Stomach (tissue), 9 donors: ENCODE results near the gene SYNC. TPM values are rescaled to one million over a fixed set of nuclear protein-coding genes. Genes with fewer than 3 reads are reported as not detected.

Experiments
- DNase-seq, 2 donors: peaks; one replicate each; pipeline versions ENCODE4 v3.0.0 to v3.0.0-alpha.2; 2013 to 2019
- H3K27ac ChIP-seq, 5 donors: fragments of 200-600 bp in 4 of 5; sonication (generic) in 4 of 5; one replicate each; pipeline ENCODE4 v1.5.1; 2013 to 2019; ENCODE audit warnings: mild to moderate bottlenecking in 1 of 5, moderate library complexity in 1 of 5
- H3K27me3 ChIP-seq, 3 donors: fragments of 200-600 bp; sonication (generic); one replicate each; pipeline ENCODE4 v1.5.1; 2017 to 2019; ENCODE audit warnings: mixed run types in 1 of 3
- H3K36me3 ChIP-seq, 4 donors: fragments of 200-600 bp; sonication (generic); 1 replicate in 3 of 4; 2 replicates in 1 of 4; pipeline ENCODE4 v1.5.1; 2016 to 2019
- H3K4me1 ChIP-seq, 4 donors: fragments of 200-600 bp; sonication (generic); one replicate each; pipeline ENCODE4 v1.5.1; 2016 to 2019
- H3K4me3 ChIP-seq, 4 donors: fragments of 200-600 bp; sonication (generic) in 3 of 4; one replicate each; pipeline ENCODE4 v1.5.1; 2016 to 2019; ENCODE audit warnings: mild to moderate bottlenecking in 1 of 4
- H3K9me3 ChIP-seq, 4 donors: fragments of 200-600 bp; sonication (generic); one replicate each; pipeline ENCODE4 v1.5.1; 2016 to 2019
- CTCF ChIP-seq, 7 experiments: fragments of 450-650 bp in 4 of 7; fragments of 200-600 bp in 3 of 7; sonication (generic) in 3 of 7; IDR thresholded peaks; one replicate each; pipeline ENCODE4 v1.5.1; 2016 to 2019; ENCODE audit warnings: antibody characterized with exemption in 7 of 7, control low read depth in 2 of 7, mild to moderate bottlenecking in 1 of 7
- EP300 ChIP-seq: sonication (generic); formaldehyde crosslinking; IDR thresholded peaks from one replicate; pipeline ENCODE4 v1.6.1; 2017; ENCODE audit warnings: antibody characterized with exemption
- POLR2A ChIP-seq, 4 donors: fragments of 450-650 bp; IDR thresholded peaks; one replicate each; pipeline ENCODE4 v1.6.1; 2016; ENCODE audit warnings: antibody characterized with exemption in 4 of 4, control low read depth in 2 of 4, mild to moderate bottlenecking in 1 of 4, moderate library complexity in 1 of 4
- POLR2AphosphoS5 ChIP-seq, 3 donors: sonication (generic); formaldehyde crosslinking; IDR thresholded peaks; one replicate each; pipeline ENCODE4 v1.6.1; 2016; ENCODE audit warnings: antibody characterized with exemption in 3 of 3
- WGBS, 5 donors: extraction: QIAGEN DNeasy Blood & Tissue Kit in 3 of 5; methylation state at CpG; one replicate each; pipeline versions ENCODE4 v1.1.5 to v1.1.7; 2013 to 2018; 5-methylcytosine and 5-hydroxymethylcytosine counted together
- intact Hi-C: fragments of 100-400 bp; cut with DNase I; formaldehyde crosslinking; loops from one replicate; pipeline ENCODE4 v1.15.1; 2023; ENCODE audit warnings: low total_unique reads
- polyA plus RNA-seq, 3 donors: library from polyadenylated mRNA; stranded (reverse); fragments of 200-250 nt; gene quantifications; one replicate each; pipeline ENCODE4 v1.2.3, GENCODE V29; 2013
- total RNA-seq, 5 donors: library from RNA; depleted of rRNA; stranded (reverse); fragments of >200 nt; gene quantifications; one replicate each; pipeline versions ENCODE4 v1.1.0 to v1.2.3, GENCODE V29; 2014 to 2016
- donor health status: healthy with polysubstance abuse.
- donor health status: Bipolar disorder and iron deficiency.
- donor health status: healthy.

Gene SYNC
- total and polyA plus RNA-seq, 8 donors: 5.5 to 38.5 (median 14.0) TPM

GRCh38 chr1:32652244-32652962 is 50.2 kb downstream of the SYNC start:
- 79 to 86% (median 83%) methylated on average over 16 of the region's 16 CpGs for WGBS, 5 donors
- Histone ChIP-seq H3K36me3 (peaks cover 7 to 52% (median 43%) of the 10 kb centered on the region in 4 donors), H3K27ac (peak overlapping the region in 3 of 5 donors; percentile 99 to 100 (median 99)), H3K27me3 (no peaks in the 10 kb centered on the region), H3K4me1 (peaks cover 51 to 82% (median 72%) of the 10 kb centered on the region in 4 donors), H3K9me3 (no peaks in the 10 kb centered on the region), H3K4me3 (peak overlapping the region; percentile 62 to 86 (median 70))
- intact Hi-C loops: no loop called here
- TF ChIP-seq POLR2A (IDR thresholded peaks at IDR 0.05): no peak
- no peak for TF ChIP-seq CTCF (IDR thresholded peaks at IDR 0.05)
- TF ChIP-seq POLR2AphosphoS5 (IDR thresholded peaks at IDR 0.05): no peak
- no peak for TF ChIP-seq EP300
- no peak for DNase-seq

GRCh38 chr1:32651461-32652073 is 51.0 kb downstream of the SYNC start:
- Histone ChIP-seq H3K27me3 (no peaks in the 10 kb centered on the region), H3K9me3 (no peaks in the 10 kb centered on the region), H3K4me1 (peaks cover 51 to 76% (median 70%) of the 10 kb centered on the region in 4 donors), H3K4me3 (peak overlapping the region; percentile 62 to 86 (median 70)), H3K36me3 (peaks cover 0 to 45% (median 35%) of the 10 kb centered on the region in 4 donors), H3K27ac (peak overlapping the region; percentile 96 to 100 (median 99))
- TF ChIP-seq POLR2A (IDR thresholded peaks at IDR 0.05) (no peak), EP300 (no peak), CTCF (IDR thresholded peaks at IDR 0.05) (no peak), POLR2AphosphoS5 (IDR thresholded peaks at IDR 0.05) (no peak)
- no peak for DNase-seq
- intact Hi-C loops: no loop called here
- 0 to 1% (median 1%) methylated on average over 41 to 43 of the region's 43 CpGs for WGBS, 5 donors

GRCh38 chr1:32650752-32651460 is 51.7 kb downstream of the SYNC start, which contains the start of gene RBBP4:
RBBP4 (plus strand) TSS chr1:32651208; CDS start chr1:32651307, 99 bp downstream.
- Histone ChIP-seq H3K27ac (peak within 1 kb of the TSS; percentile 96 to 100 (median 99)), H3K4me1 (peaks cover 47 to 70% (median 64%) of the 10 kb centered on the region in 4 donors), H3K27me3 (no peaks in the 10 kb centered on the region), H3K4me3 (peak within 1 kb of the TSS; percentile 62 to 86 (median 70)), H3K9me3 (no peaks in the 10 kb centered on the region), H3K36me3 (peaks cover 0 to 42% (median 28%) of the 10 kb centered on the region in 4 donors)
- WGBS, 5 donors: 0 to 1% (median 0%) methylated on average over 22 to 67 of the region's 67 CpGs
- intact Hi-C loops: no loop called here
- DNase-seq: peak; percentile 99
- peak in 1 of 4 donors; percentile 68 for TF ChIP-seq POLR2A (IDR thresholded peaks at IDR 0.05)
- peak; percentile 65 to 89 (median 89) for TF ChIP-seq POLR2AphosphoS5 (IDR thresholded peaks at IDR 0.05)
- TF ChIP-seq CTCF (IDR thresholded peaks at IDR 0.05): peak in 1 of 7 experiments; percentile 18
- no peak for TF ChIP-seq EP300

GRCh38 chr1:32650248-32650751 is 52.3 kb downstream of the SYNC start, which contains the start of gene ZBTB8OS:
ZBTB8OS (minus strand) TSS chr1:32650550; CDS start chr1:32650529, 21 bp downstream.
- Histone ChIP-seq H3K9me3 (no peaks in the 10 kb centered on the region), H3K27me3 (no peaks in the 10 kb centered on the region), H3K27ac (peak within 1 kb of the TSS; percentile 96 to 100 (median 99)), H3K36me3 (peaks cover 0 to 35% (median 23%) of the 10 kb centered on the region in 4 donors), H3K4me1 (peaks cover 46 to 69% (median 60%) of the 10 kb centered on the region in 4 donors), H3K4me3 (peak within 1 kb of the TSS; percentile 62 to 86 (median 70))
- WGBS, 5 donors: 1% methylated on average over 21 of the region's 21 CpGs
- TF ChIP-seq CTCF (IDR thresholded peaks at IDR 0.05): no peak
- no peak for TF ChIP-seq EP300
- peak in 1 of 4 donors; percentile 29 for TF ChIP-seq POLR2A (IDR thresholded peaks at IDR 0.05)
- peak; percentile 73 to 92 (median 88) for TF ChIP-seq POLR2AphosphoS5 (IDR thresholded peaks at IDR 0.05)
- DNase-seq: peak; percentile 94 to 98
- intact Hi-C loops: no loop called here
